SK-N-SH (cell line): ENCODE results near the gene WDR81. TPM values are rescaled to one million over a fixed set of nuclear protein-coding genes. Genes with fewer than 3 reads are reported as not detected.

Experiments used
- CTCF ChIA-PET: fragments of 300-600, 350-600 bp; formaldehyde crosslinking; extraction: SDS; loops from one replicate; lab custom pipeline; 2021; lab: Yijun Ruan, JAX
- POLR2A ChIA-PET: fragments of 350-600 bp; sonication (Branson Sonifier 250); formaldehyde crosslinking; extraction: SDS; loops from one replicate; lab custom pipeline; 2020; ENCODE audit warnings: antibody characterized with exemption, inconsistent platforms; lab: Yijun Ruan, JAX
- DNase-seq: peaks from one replicate; pipeline ENCODE4 v3.0.0; 2012
- H2AFZ ChIP-seq: fragments of 200-600 bp; sonication (generic); 2 replicates; pipeline ENCODE4 v1.8.1; 2016; ENCODE audit warnings: antibody characterized with exemption, mild to moderate bottlenecking, low read depth
- H3F3A ChIP-seq: fragments of 200-600 bp; sonication (generic); replicated peaks from 2 replicates; pipeline ENCODE3; 2016; ENCODE audit warnings: antibody characterized with exemption, mild to moderate bottlenecking; ENCODE audit not compliant: insufficient read depth
- H3K27ac ChIP-seq, 2 experiments: fragments of 200-500 bp in 1 of 2; fragments of 200-600 bp in 1 of 2; sonication (Bioruptor generic) in 1 of 2; sonication (generic), shearing (Covaris generic) in 1 of 2; 2 replicates each; pipeline versions ENCODE4 v1.5.1 to v1.6.1; 2014 to 2016; ENCODE audit warnings: low read depth in 2 of 2, inconsistent platforms in 1 of 2, low read length in 1 of 2, mild to moderate bottlenecking in 1 of 2, mixed read lengths in 1 of 2
- H3K27me3 ChIP-seq: fragments of 200-600 bp; sonication (generic), shearing (Covaris generic); 2 replicates; pipeline ENCODE4 v1.6.1; 2016; ENCODE audit warnings: mixed run types; ENCODE audit not compliant: insufficient read depth
- H3K36me3 ChIP-seq, 2 experiments: fragments of 200-500 bp in 1 of 2; fragments of 200-600 bp in 1 of 2; sonication (Bioruptor generic) in 1 of 2; sonication (generic) in 1 of 2; replicated peaks in 1 of 2; 2 replicates each; pipeline versions ENCODE3 to v1.5.1; 2014 to 2016; ENCODE audit warnings: low read length in 1 of 2, mild to moderate bottlenecking in 1 of 2; ENCODE audit not compliant: insufficient read depth in 2 of 2, control insufficient read depth in 1 of 2
- H3K4me1 ChIP-seq, 2 experiments: fragments of 200-500 bp in 1 of 2; fragments of 200-600 bp in 1 of 2; sonication (Bioruptor generic) in 1 of 2; sonication (generic), shearing (Covaris generic) in 1 of 2; 2 replicates each; pipeline versions ENCODE4 v1.5.1 to v1.6.1; 2014 to 2016; ENCODE audit warnings: low read depth in 1 of 2, low read length in 1 of 2, mixed run types in 1 of 2; ENCODE audit not compliant: insufficient read depth in 2 of 2, control insufficient read depth in 1 of 2
- H3K4me2 ChIP-seq: fragments of 200-600 bp; sonication (generic), shearing (Covaris generic); 2 replicates; pipeline ENCODE4 v1.6.1; 2017; ENCODE audit warnings: mixed run types
- H3K4me3 ChIP-seq, 2 experiments: fragments of 200-500 bp in 1 of 2; fragments of 200-600 bp in 1 of 2; sonication (Bioruptor generic) in 1 of 2; sonication (generic), shearing (Covaris generic) in 1 of 2; 2 replicates each; pipeline versions ENCODE4 v1.5.1 to v1.8.1; 2014 to 2016; ENCODE audit warnings: low read depth in 2 of 2, inconsistent platforms in 1 of 2, low read length in 1 of 2, mild to moderate bottlenecking in 1 of 2, mixed read lengths in 1 of 2, moderate library complexity in 1 of 2
- H3K79me2 ChIP-seq: fragments of 200-600 bp; sonication (generic); 2 replicates; pipeline ENCODE4 v1.8.1; 2017; ENCODE audit warnings: mild to moderate bottlenecking; ENCODE audit not compliant: insufficient read depth
- H3K9ac ChIP-seq: fragments of 200-600 bp; sonication (generic); 2 replicates; pipeline ENCODE4 v1.6.1; 2017; ENCODE audit warnings: mixed run types
- H3K9me2 ChIP-seq: fragments of 200-600 bp; sonication (generic); 2 replicates; pipeline ENCODE4 v1.6.1; 2017; ENCODE audit warnings: mixed run types
- H3K9me3 ChIP-seq: fragments of 200-600 bp; sonication (generic); 2 replicates; pipeline ENCODE4 v1.6.1; 2017; ENCODE audit warnings: mixed run types, mild to moderate bottlenecking, moderate library complexity
- H4K20me1 ChIP-seq: fragments of 200-600 bp; sonication (generic); 2 replicates; pipeline ENCODE4 v1.6.1; 2017; ENCODE audit warnings: mild to moderate bottlenecking, mixed run types; ENCODE audit not compliant: insufficient read depth
- CHD2 ChIP-seq: fragments of 150-350 bp; IDR thresholded peaks from 2 replicates; pipeline ENCODE4 v1.6.1; 2018; ENCODE audit warnings: low read length; ENCODE audit not compliant: partially characterized antibody
- CTCF ChIP-seq: fragments of 200-600 bp; sonication (generic); IDR thresholded peaks from 2 replicates; pipeline ENCODE4 v1.6.1; 2017; ENCODE audit warnings: antibody characterized with exemption, mild to moderate bottlenecking, moderate library complexity
- ELF1 ChIP-seq: IDR thresholded peaks from 2 replicates; pipeline ENCODE4 v1.4.0; 2012
- EP300 ChIP-seq, 2 experiments: IDR thresholded peaks; 2 replicates each; pipeline versions ENCODE4 v1.4.0 to v1.6.1; 2012; ENCODE audit warnings: borderline replicate concordance in 1 of 2, low read depth in 1 of 2, low read length in 1 of 2
- FOSL2 ChIP-seq: IDR thresholded peaks from 2 replicates; pipeline ENCODE4 v1.4.0; 2012; ENCODE audit warnings: low read depth, mild to moderate bottlenecking, moderate library complexity, borderline replicate concordance
- FOXJ3 ChIP-seq: sonication (generic); formaldehyde crosslinking; IDR thresholded peaks from 2 replicates; pipeline ENCODE4 v1.5.1; 2020; ENCODE audit warnings: mild to moderate bottlenecking, missing genetic modification reagents
- GATA2 ChIP-seq: sonication (generic); formaldehyde crosslinking; IDR thresholded peaks from 2 replicates; pipeline ENCODE4 v1.5.0; 2020; ENCODE audit warnings: mild to moderate bottlenecking, missing genetic modification reagents
- JUND ChIP-seq: IDR thresholded peaks from 2 replicates; pipeline ENCODE4 v1.4.0; 2012
- MAX ChIP-seq: IDR thresholded peaks from 2 replicates; pipeline ENCODE4 v1.4.0; 2012; ENCODE audit warnings: low read depth
- MEF2A ChIP-seq: IDR thresholded peaks from 2 replicates; pipeline ENCODE4 v1.4.0; 2012; ENCODE audit warnings: low read depth, borderline replicate concordance
- MXI1 ChIP-seq: IDR thresholded peaks from 2 replicates; pipeline ENCODE4 v1.6.1; 2012; ENCODE audit warnings: mild to moderate bottlenecking, low read depth, low read length, improper control_type of control experiment
- RAD21 ChIP-seq: IDR thresholded peaks from 2 replicates; pipeline ENCODE4 v1.6.1; 2012; ENCODE audit warnings: mild to moderate bottlenecking, low read length
- REST ChIP-seq: IDR thresholded peaks from 2 replicates; pipeline ENCODE4 v1.6.1; 2012; ENCODE audit warnings: mild to moderate bottlenecking, low read depth, low read length, moderate library complexity
- RFX5 ChIP-seq: IDR thresholded peaks from 2 replicates; pipeline ENCODE4 v1.6.1; 2012; ENCODE audit warnings: mild to moderate bottlenecking, improper control_type of control experiment, low read length
- RXRA ChIP-seq: IDR thresholded peaks from 2 replicates; pipeline ENCODE4 v1.4.0; 2012; ENCODE audit warnings: low read depth, mild to moderate bottlenecking, borderline replicate concordance
- SIN3A ChIP-seq: IDR thresholded peaks from 2 replicates; pipeline ENCODE4 v1.6.1; 2012; ENCODE audit warnings: low read depth, mild to moderate bottlenecking, low read length, moderate library complexity, borderline replicate concordance
- TCF12 ChIP-seq: IDR thresholded peaks from 2 replicates; pipeline ENCODE4 v1.4.0; 2012
- TEAD4 ChIP-seq: IDR thresholded peaks from 2 replicates; pipeline ENCODE4 v1.4.0; 2012; ENCODE audit warnings: mild to moderate bottlenecking, borderline replicate concordance; ENCODE audit not compliant: insufficient read depth
- WGBS: methylation state at CpG from one replicate; pipeline ENCODE4 v1.1.6; 2017; ENCODE audit warnings: low lambda C conversion rate; 5-methylcytosine and 5-hydroxymethylcytosine counted together
- polyA plus RNA-seq, 3 experiments: library from polyadenylated mRNA; depleted of rRNA; stranded (reverse); fragments of >200 nt; gene quantifications; 2 replicates each; pipeline ENCODE4 v1.2.3, GENCODE V29; 2012

WDR81 gene
- polyA plus RNA-seq, 1 of the 3 experiments (the other 2 are of a cell fraction): 9.3 TPM

GRCh38 chr17:1762901-1763898 lies 38.7 kb downstream of the WDR81 start (continued):
- TF ChIP-seq JUND (no peak; the same call in 1 of the 2 replicates), FOSL2 (peak; percentile 42; the same call in 1 of the 2 replicates), FOXJ3 (CRISPR knock-in tag) (peak; percentile 77), RFX5 (no peak), MEF2A (no peak), RXRA (no peak), ELF1 (no peak), REST (no peak), GATA2 (CRISPR knock-in tag) (no peak), TCF12 (peak; percentile 96), EP300 (IDR thresholded peaks at IDR 0.05; ENCODE audit: borderline replicate concordance in 1 of 2, low read depth in 1 of 2, low read length in 1 of 2) (peak; percentile 31 to 80; a peak in 3 of 4 replicates)

- DNase-seq: no peak
Measured at GRCh38 chr17:1764284-1764683, 39.8 kb downstream of the WDR81 start.

More at GRCh38 chr17:1764284-1764683, 39.8 kb downstream of the WDR81 start:
- peak overlapping the region; percentile 66; the same call in 1 of the 2 replicates for H2AFZ ChIP-seq
- no peaks in the 10 kb centered on the region for H3K27me3 ChIP-seq
- POLR2A ChIA-PET: interaction anchor here (1.1 to 2.8 kb wide), 2 partner anchors 9 to 47 kb away, joined by 5 to 24 read pairs; no protein-coding TSS in a partner anchor
- H3K4me2 ChIP-seq: peak overlapping the region; percentile 88; the same call in 1 of the 2 replicates
- no peaks in the 10 kb centered on the region for H3K79me2 ChIP-seq
- H3K36me3 ChIP-seq: no peaks in the 10 kb centered on the region
- no peak for TF ChIP-seq FOXJ3 (CRISPR knock-in tag)
- TF ChIP-seq RAD21: no peak
- TF ChIP-seq MXI1: peak; percentile 96
- no peak for TF ChIP-seq GATA2 (CRISPR knock-in tag)
- TF ChIP-seq CHD2: peak; percentile 18
- no peak for TF ChIP-seq TEAD4
- peak; percentile 94 for TF ChIP-seq MAX
- no peak for TF ChIP-seq CTCF
- 0 out of 2 replicates have a peak, but pooled peaks have one; percentile 30 for TF ChIP-seq SIN3A
- no peak for TF ChIP-seq ELF1
- no peak overlapping the region for H3K4me3 ChIP-seq
- H3K9me2 ChIP-seq: no peaks in the 10 kb centered on the region
- no peaks in the 10 kb centered on the region for H4K20me1 ChIP-seq
- H3K4me1 ChIP-seq: peaks cover 28 to 34% of the 10 kb centered on the region in 2 experiments; a peak in 3 of 4 replicates
- H3K9ac ChIP-seq: no peak overlapping the region; the same call in 1 of the 2 replicates
- peak overlapping the region; percentile 51 to 98; a peak in 3 of 4 replicates for H3K27ac ChIP-seq
- 42% methylated on average over 11 of the region's 11 CpGs for WGBS
- CTCF ChIA-PET: interaction anchor here (0.8 to 1.4 kb wide), 3 partner anchors 19 to 32 kb away, joined by 4 to 5 read pairs (median 4); no protein-coding TSS in a partner anchor
- H3F3A ChIP-seq: no peaks in the 10 kb centered on the region
- no peaks in the 10 kb centered on the region for H3K9me3 ChIP-seq
